GM18507 (cell line): ENCODE results near the gene TRRAP.

Experiments
- DNase-seq: peaks from one replicate; pipeline ENCODE4 v3.0.0; 2011; ENCODE audit warnings: low read depth; ENCODE audit not compliant: insufficient read length; ENCODE audit errors: extremely low spot score
- FAIRE-seq: peaks from 2 replicates; lab custom pipeline; 2011; peaks lifted over from hg19 to GRCh38; lab: Jason Lieb, UNC

Gene TRRAP

DNA sequence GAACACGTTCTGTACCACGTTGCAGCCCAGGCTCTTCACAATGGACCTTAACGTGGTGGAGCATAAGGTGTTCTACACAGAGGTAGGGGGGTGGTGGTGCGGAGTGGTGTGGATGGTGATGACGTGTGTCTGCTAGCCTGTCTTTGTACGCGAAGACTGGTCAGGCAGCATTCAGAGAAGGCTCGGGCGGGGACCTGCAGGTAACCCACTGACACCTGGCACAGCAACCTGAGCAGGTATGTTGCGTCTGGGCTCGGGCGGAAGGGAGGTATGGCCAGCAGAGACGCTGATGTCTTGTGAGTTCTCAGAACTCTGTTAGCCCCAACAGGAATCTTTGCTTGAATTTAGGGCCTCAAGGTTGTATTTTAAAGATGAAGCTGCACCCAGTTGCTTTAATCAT lies 55.0 kb downstream of the TRRAP start:
- FAIRE-seq (no peak), DNase-seq (no peak)

DNA sequence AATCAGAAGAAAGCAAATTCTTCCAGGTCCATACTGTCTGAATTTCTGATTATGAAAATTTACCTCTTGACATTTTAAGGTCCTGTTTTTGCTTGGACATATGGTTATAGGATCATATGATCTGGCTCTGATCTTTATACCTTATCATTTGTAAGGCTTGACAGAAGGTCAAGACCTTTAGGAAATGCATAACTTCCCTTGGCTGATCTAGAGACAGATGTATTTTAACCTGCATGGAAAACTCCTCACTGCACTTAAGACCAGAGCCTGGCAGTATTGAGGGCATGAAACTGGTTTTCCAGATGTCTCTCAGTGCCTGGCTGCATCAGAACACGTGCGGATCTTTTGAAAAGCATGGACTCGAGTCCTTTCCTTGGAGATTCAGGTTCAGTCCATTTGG lies 55.9 kb downstream of the TRRAP start:
- FAIRE-seq (no peak), DNase-seq (no peak)

- FAIRE-seq: no peak
- no peak for DNase-seq
Observed at GRCh38 chr7:98935811-98936210, 57.5 kb downstream of the TRRAP start.

GRCh38 chr7:98943336-98943735 lies 65.0 kb downstream of the TRRAP start:
- no peak for DNase-seq
- FAIRE-seq: no peak

DNA sequence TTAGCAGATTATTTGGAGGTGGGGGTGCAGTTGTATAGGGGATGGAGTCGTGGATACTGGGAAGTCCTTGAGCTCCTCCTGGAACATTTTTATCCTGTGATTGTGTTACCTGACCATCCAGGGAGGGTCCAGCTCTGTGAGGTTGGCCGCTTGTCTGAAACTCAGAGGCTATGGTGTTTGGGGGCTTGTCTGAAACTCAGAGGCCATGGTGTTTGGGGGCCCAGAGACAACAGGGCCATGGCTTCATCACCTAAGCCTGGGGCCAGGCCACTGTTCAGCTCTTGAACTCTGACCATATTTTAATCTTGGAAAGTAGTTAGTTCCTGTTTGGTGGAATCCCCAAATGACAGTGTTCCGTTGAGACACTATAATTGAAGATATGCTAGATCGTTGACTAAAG lies 66.1 kb downstream of the TRRAP start:
- no peak for FAIRE-seq
- no peak for DNase-seq

- FAIRE-seq (no peak), DNase-seq (no peak)
Observed at GRCh38 chr7:98945852-98946251, 67.5 kb downstream of the TRRAP start.

GRCh38 chr7:98946389-98946788 lies 68.1 kb downstream of the TRRAP start:
- no peak for DNase-seq
- FAIRE-seq: no peak

DNA sequence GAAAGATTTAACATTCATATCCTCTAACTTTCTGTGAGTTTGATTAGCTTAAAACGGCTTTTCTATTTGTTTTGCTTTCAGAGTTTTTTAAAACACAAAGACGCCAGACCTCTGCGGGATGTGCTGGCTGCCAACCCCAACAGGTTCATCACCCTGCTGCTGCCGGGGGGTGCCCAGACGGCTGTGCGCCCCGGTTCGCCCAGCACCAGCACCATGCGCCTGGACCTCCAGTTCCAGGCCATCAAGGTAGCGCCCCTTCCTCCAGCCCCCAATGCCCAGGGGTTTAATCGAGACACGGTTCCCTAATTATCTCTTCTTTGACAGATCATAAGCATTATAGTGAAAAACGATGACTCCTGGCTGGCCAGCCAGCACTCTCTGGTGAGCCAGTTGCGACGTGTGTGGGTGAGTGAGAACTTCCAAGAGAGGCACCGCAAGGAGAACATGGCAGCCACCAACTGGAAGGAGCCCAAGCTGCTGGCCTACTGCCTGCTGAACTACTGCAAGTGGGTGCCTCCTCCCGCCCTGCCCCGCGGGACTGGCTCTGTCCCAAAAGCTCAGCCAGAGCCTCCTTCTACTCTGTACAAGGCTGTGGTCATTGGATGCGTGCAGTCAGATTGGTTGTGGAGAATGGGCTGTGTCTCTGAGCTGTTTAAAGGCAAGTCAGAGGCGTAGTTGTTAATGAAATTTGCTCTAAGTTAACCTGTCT lies 71.2 kb downstream of the TRRAP start:
- no peak for FAIRE-seq
- DNase-seq: no peak

DNA sequence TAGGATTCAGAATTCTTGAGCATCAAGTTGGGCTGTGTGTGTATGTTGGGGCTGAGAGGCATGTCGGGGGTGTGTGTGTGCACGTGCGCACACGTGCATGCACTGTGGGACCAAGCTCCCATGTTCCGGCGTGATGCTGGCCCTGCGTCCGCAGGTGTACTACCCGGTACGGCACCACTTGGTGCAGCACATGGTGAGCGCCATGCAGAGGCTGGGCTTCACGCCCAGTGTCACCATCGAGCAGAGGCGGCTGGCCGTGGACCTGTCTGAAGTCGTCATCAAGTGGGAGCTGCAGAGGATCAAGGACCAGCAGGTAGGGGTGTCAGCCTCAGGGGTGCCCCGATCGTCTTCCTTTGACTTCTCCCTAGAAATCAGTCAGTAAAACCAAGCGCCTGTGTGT lies 77.7 kb downstream of the TRRAP start:
- no peak for FAIRE-seq

DNA sequence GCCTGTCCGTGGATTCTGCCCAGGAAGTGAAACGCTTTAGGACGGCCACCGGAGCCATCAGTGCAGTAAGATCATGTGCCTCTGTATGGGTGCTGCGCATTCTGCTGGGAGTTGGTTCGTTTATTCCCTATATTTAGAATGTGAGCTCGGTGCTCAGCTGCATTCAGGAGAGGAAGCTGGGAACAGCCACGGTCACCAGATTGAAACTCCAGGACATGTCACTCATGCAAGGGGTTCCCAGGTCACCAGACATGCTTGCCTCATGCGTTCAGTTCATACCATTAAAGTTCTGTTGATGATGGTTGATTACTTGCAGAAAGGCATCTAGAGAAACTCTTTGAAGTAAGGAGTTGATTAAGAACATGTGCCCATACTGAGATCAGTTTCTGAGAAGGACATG lies 78.1 kb downstream of the TRRAP start:
- DNase-seq (no peak), FAIRE-seq (no peak)

More for the DNA sequence above, 77.7 kb downstream of the TRRAP start:
- no peak for DNase-seq

GRCh38 chr7:98956937-98957336 lies 78.6 kb downstream of the TRRAP start:
- no peak for FAIRE-seq

DNA sequence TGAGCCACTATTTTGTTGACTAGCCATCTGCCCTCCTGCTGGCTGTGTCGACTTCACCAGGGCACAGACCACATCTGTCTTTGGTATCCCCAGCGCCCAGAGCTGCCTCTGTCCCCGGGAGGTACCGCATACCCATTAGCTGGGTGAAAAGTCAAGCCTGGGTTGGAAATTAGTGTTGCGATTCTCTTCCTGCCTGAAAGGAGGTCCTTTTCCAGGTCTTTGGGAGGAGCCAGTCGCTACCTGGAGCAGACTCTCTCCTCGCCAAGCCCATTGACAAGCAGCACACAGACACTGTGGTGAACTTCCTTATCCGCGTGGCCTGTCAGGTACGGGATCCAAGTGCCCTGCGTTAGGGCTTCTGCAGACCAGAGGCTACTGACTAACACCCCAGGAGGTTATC lies 79.4 kb downstream of the TRRAP start:
- FAIRE-seq: no peak
- no peak for DNase-seq

More at GRCh38 chr7:98956937-98957336, 78.6 kb downstream of the TRRAP start:
- no peak for DNase-seq

DNA sequence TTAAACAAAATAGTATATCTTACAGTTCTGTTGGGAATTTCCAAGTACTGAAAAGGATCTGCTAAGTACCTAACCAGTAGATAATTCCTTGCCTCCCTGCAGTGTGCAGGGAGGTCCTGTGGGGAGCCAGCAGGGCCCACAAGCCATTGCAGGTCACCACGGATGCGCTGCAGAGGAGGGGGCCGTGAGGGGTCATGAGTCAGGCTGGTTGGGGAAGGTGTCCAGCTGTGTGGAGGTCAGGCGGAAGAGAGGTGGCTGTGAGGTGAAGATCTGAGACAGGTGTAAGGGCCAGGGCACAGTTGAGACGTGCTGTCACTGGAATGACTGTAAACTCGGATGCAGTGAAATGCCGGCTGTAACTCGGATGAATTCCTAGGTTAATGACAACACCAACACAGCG lies 80.6 kb downstream of the TRRAP start:
- no peak for DNase-seq
- no peak for FAIRE-seq

- DNase-seq (no peak), FAIRE-seq (no peak)
Observed at GRCh38 chr7:98963305-98963704, 85.0 kb downstream of the TRRAP start.

DNA sequence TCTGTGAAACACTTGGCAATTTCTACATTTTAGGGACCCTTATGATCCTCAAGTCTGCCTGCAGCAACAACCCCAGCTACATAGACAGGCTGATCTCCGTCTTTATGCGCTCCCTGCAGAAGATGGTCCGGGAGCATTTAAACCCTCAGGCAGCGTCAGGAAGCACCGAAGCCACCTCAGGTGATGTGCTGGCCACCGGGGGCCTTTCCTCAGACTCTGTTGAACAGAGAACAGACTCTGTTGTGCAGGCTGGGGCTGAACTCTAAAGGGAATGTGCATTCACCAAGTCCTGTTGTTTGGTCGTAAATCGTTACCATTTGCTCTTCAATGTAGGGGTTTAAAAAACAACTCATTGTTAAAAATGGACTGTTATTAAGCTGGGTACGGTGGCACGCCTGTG lies 86.3 kb downstream of the TRRAP start:
- DNase-seq: no peak
- FAIRE-seq: no peak

DNA sequence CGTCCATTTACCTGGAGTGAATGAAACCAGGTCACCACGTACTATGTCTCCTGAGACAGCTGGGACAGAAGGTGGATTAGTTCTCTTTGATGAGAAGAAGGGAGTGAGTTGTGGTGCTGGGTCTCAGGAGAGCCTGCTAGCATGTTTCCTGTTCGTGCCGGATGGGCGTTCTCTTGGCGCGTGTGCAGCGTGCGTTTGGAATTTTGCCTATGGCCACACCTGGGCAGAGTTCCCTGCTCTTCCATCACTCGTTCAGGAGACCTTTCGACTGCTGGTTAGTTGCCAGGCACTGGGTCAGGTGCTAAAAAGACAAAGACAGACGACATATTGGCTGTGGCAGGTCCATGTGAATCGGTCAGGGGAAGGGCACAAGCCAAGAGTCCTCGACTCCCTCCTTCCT lies 90.3 kb downstream of the TRRAP start:
- FAIRE-seq: no peak
- no peak for DNase-seq

GRCh38 chr7:98969386-98969785 lies 91.1 kb downstream of the TRRAP start:
- DNase-seq: no peak
- FAIRE-seq: no peak

DNA sequence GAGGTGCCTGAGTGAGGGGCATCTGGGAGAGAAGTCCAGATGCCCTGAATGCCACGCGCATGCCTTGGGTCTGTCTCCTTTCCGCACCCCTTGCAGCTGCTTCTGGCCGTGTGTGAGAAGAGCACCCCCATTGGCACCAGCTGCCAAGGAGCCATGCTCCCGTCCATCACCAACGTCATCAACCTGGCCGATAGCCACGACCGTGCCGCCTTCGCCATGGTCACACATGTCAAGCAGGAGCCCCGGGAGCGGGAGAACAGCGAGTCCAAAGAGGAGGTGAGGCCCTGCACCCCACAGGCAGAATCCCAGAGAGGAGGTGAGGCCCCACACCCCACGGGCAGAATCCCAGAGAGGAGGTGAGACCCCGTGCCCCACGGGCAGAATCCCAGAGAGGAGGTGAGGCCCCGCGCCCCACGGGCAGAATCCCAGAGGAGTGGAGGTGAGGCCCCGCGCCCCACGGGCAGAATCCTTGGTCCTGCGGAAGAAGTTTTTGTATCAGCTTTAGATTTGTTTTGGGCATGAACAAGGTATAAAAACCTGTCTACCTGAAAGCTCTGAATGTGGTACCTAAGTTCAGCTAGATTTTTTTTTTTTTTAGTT lies 91.8 kb downstream of the TRRAP start:
- DNase-seq: no peak
- FAIRE-seq: no peak

DNA sequence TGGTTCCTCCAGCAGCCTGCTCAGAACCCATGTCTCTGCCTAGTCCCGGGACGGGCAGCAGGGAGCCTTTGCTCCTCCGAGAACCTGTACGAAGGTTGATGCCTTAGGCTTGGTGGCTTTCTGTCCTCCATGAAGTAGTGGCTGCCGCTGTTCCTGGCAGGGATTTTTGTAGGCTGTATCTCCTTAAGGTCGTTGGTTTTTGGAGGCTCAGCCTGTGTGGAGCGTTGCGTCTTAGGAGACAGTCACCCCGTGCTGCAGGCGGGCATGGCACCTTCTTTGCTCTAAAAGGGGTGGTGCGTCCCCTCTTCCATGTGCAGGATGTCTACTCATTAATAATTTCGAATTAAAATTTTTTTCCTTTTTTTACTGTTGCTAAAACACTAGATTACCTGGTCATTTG lies 92.5 kb downstream of the TRRAP start:
- no peak for DNase-seq
- FAIRE-seq: no peak

DNA sequence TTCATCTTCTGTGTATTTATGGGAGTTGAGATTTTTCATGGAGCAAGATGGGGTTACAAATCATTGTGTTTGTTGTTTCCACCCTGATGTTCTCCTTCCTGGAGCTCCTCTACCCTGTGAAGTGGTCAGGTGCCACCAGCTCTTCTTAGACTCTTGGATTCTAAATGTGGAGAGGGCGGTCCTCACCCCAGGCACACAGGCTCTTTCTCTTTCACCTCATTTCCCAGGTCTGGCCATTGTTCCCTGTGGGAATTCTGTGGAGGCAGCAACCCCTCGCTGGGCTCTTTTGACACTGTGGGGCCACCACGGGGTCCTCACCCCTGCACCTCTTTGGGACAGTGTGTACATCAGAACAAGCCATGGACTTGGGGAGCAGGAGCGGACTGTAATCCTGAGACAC lies 95.9 kb downstream of the TRRAP start:
- no peak for DNase-seq
- no peak for FAIRE-seq
